Gastroesophageal sphincter (tissue), 3 donors: Measurements from ENCODE around the gene CREBRF.

ENCODE experiments used
- EP300 ChIP-seq: sonication (generic); formaldehyde crosslinking; IDR thresholded peaks from one replicate; pipeline ENCODE4 v1.6.1; 2017; ENCODE audit warnings: antibody characterized with exemption, mild to moderate bottlenecking
- POLR2A ChIP-seq, 2 donors: fragments of 450-650 bp; IDR thresholded peaks; one replicate each; pipeline ENCODE4 v1.6.1; 2017; ENCODE audit warnings: antibody characterized with exemption in 2 of 2, mild to moderate bottlenecking in 2 of 2, moderate library complexity in 1 of 2
- POLR2AphosphoS5 ChIP-seq: sonication (generic); formaldehyde crosslinking; IDR thresholded peaks from one replicate; pipeline ENCODE4 v1.6.1; 2017; ENCODE audit warnings: antibody characterized with exemption
- TF ChIP-seq, protein P1 (sequence below), 4 experiments: fragments of 200-600 bp in 2 of 4; fragments of 450-650 bp in 2 of 4; sonication (generic) in 1 of 4; IDR thresholded peaks; one replicate each; pipeline ENCODE4 v1.5.1; 2017 to 2019; ENCODE audit warnings: antibody characterized with exemption in 4 of 4, mild to moderate bottlenecking in 2 of 4, moderate library complexity in 2 of 4

DNA sequence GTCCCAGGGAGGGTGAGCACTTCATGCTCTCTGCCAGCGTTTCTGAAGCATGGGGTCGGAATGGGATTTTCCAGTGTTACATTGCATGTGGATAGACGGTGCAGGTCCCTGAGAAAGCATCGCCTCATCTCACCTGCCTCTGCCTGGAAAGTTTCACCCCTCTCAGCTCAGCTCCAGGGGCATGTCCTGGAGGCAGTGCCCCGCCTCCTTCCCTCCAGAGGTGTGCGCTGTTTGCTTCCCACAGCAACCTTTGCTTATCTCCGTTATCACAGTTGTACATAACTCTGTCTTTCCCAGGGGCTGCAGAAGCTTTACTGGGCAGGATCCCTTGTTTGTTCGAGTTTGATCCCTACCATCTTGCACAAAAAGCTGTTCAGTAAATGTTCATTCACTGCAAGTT is 10.7 kb upstream of the CREBRF start:
- TF ChIP-seq POLR2A (IDR thresholded peaks at IDR 0.05) (no peak), EP300 (no peak), POLR2AphosphoS5 (no peak)
- TF ChIP-seq, protein P1, sequence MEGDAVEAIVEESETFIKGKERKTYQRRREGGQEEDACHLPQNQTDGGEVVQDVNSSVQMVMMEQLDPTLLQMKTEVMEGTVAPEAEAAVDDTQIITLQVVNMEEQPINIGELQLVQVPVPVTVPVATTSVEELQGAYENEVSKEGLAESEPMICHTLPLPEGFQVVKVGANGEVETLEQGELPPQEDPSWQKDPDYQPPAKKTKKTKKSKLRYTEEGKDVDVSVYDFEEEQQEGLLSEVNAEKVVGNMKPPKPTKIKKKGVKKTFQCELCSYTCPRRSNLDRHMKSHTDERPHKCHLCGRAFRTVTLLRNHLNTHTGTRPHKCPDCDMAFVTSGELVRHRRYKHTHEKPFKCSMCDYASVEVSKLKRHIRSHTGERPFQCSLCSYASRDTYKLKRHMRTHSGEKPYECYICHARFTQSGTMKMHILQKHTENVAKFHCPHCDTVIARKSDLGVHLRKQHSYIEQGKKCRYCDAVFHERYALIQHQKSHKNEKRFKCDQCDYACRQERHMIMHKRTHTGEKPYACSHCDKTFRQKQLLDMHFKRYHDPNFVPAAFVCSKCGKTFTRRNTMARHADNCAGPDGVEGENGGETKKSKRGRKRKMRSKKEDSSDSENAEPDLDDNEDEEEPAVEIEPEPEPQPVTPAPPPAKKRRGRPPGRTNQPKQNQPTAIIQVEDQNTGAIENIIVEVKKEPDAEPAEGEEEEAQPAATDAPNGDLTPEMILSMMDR (IDR thresholded peaks at IDR 0.05) = no peak
